ENCODE results near the gene MAPK10. TPM values are rescaled to one million over a fixed set of nuclear protein-coding genes. Genes with fewer than 3 reads are reported as not detected.

MAPK10 gene
- total and polyA plus RNA-seq, 2 of the 8 experiments (the other 6 are each of a cell fraction or from before 2014, with no cell fraction given) = 2.5 to 3.1 TPM

- FAIRE-seq (no peak), DNase-seq (ENCODE audit: low read depth in 1 of 2, low spot score in 2 of 2) (no peak)
- H3K27me3 ChIP-seq (replicated peaks in 1 of 4; ENCODE audit: control insufficient read depth in 3 of 4, extremely low read depth in 1 of 4, insufficient read depth in 3 of 4, low read length in 3 of 4) = no peaks in the 10 kb centered on the region
- no peak overlapping the region for H4K5ac ChIP-seq (ENCODE audit: insufficient read length, low read depth, low read length)
- no peaks in the 10 kb centered on the region for H3K23me2 ChIP-seq (ENCODE audit: low read depth, low read length)
- no peaks in the 10 kb centered on the region for H4K20me1 ChIP-seq (replicated peaks in 1 of 2; ENCODE audit: control insufficient read depth in 1 of 2, insufficient read depth in 2 of 2, low read length in 2 of 2)
- no peak overlapping the region for H3K4me2 ChIP-seq (ENCODE audit: insufficient read depth in 1 of 2, low read depth in 2 of 2, low read length in 2 of 2)
- H4K8ac ChIP-seq (ENCODE audit: extremely low read depth, insufficient read depth, low read length) = no peak overlapping the region
- CTCF ChIA-PET (ENCODE audit: partially characterized antibody) = no interaction called here
- H3K79me1 ChIP-seq (ENCODE audit: low read depth, low read length) = no peaks in the 10 kb centered on the region
- H2AFZ ChIP-seq (ENCODE audit: low read length) = no peak overlapping the region
- H3K9ac ChIP-seq (replicated peaks in 1 of 4; ENCODE audit: extremely low read depth in 1 of 4, low read depth in 3 of 4, low read length in 3 of 4) = no peak overlapping the region
- no peak overlapping the region for H3K23ac ChIP-seq (ENCODE audit: insufficient read length)
- no peak overlapping the region for H3K56ac ChIP-seq (replicated peaks; ENCODE audit: insufficient read length, low read depth, low read length)
- no peaks in the 10 kb centered on the region for H3K79me2 ChIP-seq (ENCODE audit: control insufficient read depth in 1 of 2, insufficient read depth in 2 of 2, low read length in 2 of 2)
- H2AK5ac ChIP-seq (ENCODE audit: low read depth, low read length) = no peak overlapping the region
- H2BK5ac ChIP-seq (ENCODE audit: low read depth, low read length) = no peak overlapping the region
- H3K4me3 ChIP-seq (ENCODE audit: extremely low read depth in 1 of 4, insufficient read depth in 2 of 4, low read depth in 3 of 4, low read length in 4 of 4) = no peak overlapping the region
- H3K14ac ChIP-seq (ENCODE audit: insufficient read length) = no peak overlapping the region
- peaks cover 0 to 2% (median 1%) of the 10 kb centered on the region in 4 experiments; a peak in 2 of 7 replicates for H3K4me1 ChIP-seq (replicated peaks in 1 of 4; ENCODE audit: control insufficient read depth in 3 of 4, insufficient read depth in 4 of 4, low read length in 3 of 4)
- POLR2A ChIA-PET (ENCODE audit: partially characterized antibody) = no interaction called here
- no peak overlapping the region for H2BK20ac ChIP-seq (ENCODE audit: low read length)
- no peak overlapping the region for H3K18ac ChIP-seq (ENCODE audit: extremely low read depth, low read length)
- no peaks in the 10 kb centered on the region for H3K36me3 ChIP-seq (ENCODE audit: control insufficient read depth in 2 of 4, insufficient read depth in 4 of 4, low read length in 3 of 4)
- no peak overlapping the region for H2BK12ac ChIP-seq (ENCODE audit: low read depth, low read length)
- no peak overlapping the region for H3K4ac ChIP-seq (replicated peaks; ENCODE audit: insufficient read length, low read depth, low read length)
- 97% methylated on average over 3 of the region's 3 CpGs; no CpG with 5 or more reads in 1 of the 2 experiments for WGBS, 2 experiments (ENCODE audit: extremely low coverage in 1 of 2, insufficient coverage in 1 of 2, insufficient read length in 1 of 2, insufficient replicate concordance in 2 of 2, low coverage in 1 of 2, low lambda C conversion rate in 2 of 2, missing lambda C conversion rate in 1 of 2)
- no peak overlapping the region for H3K27ac ChIP-seq (ENCODE audit: low read depth, low read length)
- no peak overlapping the region for H4K91ac ChIP-seq (replicated peaks; ENCODE audit: insufficient read length, low read length)
- H2BK120ac ChIP-seq (replicated peaks; ENCODE audit: low read depth, low read length) = no peak overlapping the region
- H3K9me3 ChIP-seq (ENCODE audit: insufficient read depth in 2 of 2, low read depth in 1 of 2, low read length in 1 of 2) = peaks cover 0 to 4% of the 10 kb centered on the region in 2 experiments; a peak in 1 of 4 replicates
- H2BK15ac ChIP-seq (ENCODE audit: low read length) = no peak overlapping the region
- TF ChIP-seq RAD21 (IDR thresholded peaks at IDR 0.05 in 1 of 2, conservative IDR thresholded peaks at IDR 0.05 in 1 of 2; ENCODE audit: low read depth in 2 of 2, low read length in 2 of 2) = no peak
- TF ChIP-seq BRCA1 (IDR thresholded peaks at IDR 0.05; ENCODE audit: low read depth, low read length) = no peak
- no peak for TF ChIP-seq SAP30 (IDR thresholded peaks at IDR 0.05; ENCODE audit: insufficient read depth, insufficient replicate concordance, low read length)
- no peak for TF ChIP-seq CREB1 (IDR thresholded peaks at IDR 0.05)
- TF ChIP-seq HDAC6 (IDR thresholded peaks at IDR 0.05; ENCODE audit: low read depth, low read length) = no peak
- no peak for TF ChIP-seq CTCF (IDR thresholded peaks at IDR 0.05; ENCODE audit: control extremely low read depth in 1 of 3, insufficient read depth in 1 of 3, low read depth in 1 of 3, low read length in 3 of 3)
- no peak for TF ChIP-seq TCF12 (IDR thresholded peaks at IDR 0.05; ENCODE audit: low read depth, low read length)
- TF ChIP-seq FOSL1 (IDR thresholded peaks at IDR 0.05; ENCODE audit: insufficient read depth, low read depth, low read length) = no peak
- no peak for TF ChIP-seq SUZ12 (IDR thresholded peaks at IDR 0.05; ENCODE audit: low read length)
- TF ChIP-seq GTF2F1 (IDR thresholded peaks at IDR 0.05; ENCODE audit: borderline replicate concordance, low read depth, low read length) = no peak
- no peak for TF ChIP-seq TAF7 (optimal IDR thresholded peaks at IDR 0.05; ENCODE audit: borderline replicate concordance, low read depth, low read length)
- TF ChIP-seq ASH2L (IDR thresholded peaks at IDR 0.05; ENCODE audit: low read length) = no peak
These were observed 59.3 kb downstream of the MAPK10 start for GRCh38 chr4:86300516-86300915.
